GM12873 (cell line): ENCODE measurements around the gene PPP4R3A.

ENCODE experiments used
- CTCF ChIP-seq: IDR thresholded peaks from 2 replicates; pipeline ENCODE4 v1.5.1; 2012; ENCODE audit warnings: low read depth, mild to moderate bottlenecking, moderate library complexity, low read length, control low read depth; ENCODE audit not compliant: insufficient read depth; ENCODE audit errors: missing control alignments

PPP4R3A gene

GRCh38 chr14:91477388-91477787, 32.7 kb downstream of the PPP4R3A start:
- TF ChIP-seq CTCF, result no peak

- no peak for TF ChIP-seq CTCF
These were observed 37.1 kb downstream of the PPP4R3A start for GRCh38 chr14:91473046-91473445.

- no peak for TF ChIP-seq CTCF
These were observed 39.9 kb downstream of the PPP4R3A start for GRCh38 chr14:91470216-91470615.

GRCh38 chr14:91466192-91466591, 43.9 kb downstream of the PPP4R3A start:
- no peak for TF ChIP-seq CTCF

GRCh38 chr14:91464615-91465205, 45.4 kb downstream of the PPP4R3A start:
- TF ChIP-seq CTCF, result no peak

- no peak for TF ChIP-seq CTCF
These were observed 51.5 kb downstream of the PPP4R3A start for GRCh38 chr14:91458612-91459011.

GRCh38 chr14:91456283-91456682, 53.8 kb downstream of the PPP4R3A start:
- TF ChIP-seq CTCF, result no peak
